Measurements from ENCODE around the gene FXN.
"Not testable (repeated sequence)": the region's sequence is repeated elsewhere in the genome, so short reads cannot be mapped to it uniquely, and the experiment has no call there.

Gene FXN

DNA sequence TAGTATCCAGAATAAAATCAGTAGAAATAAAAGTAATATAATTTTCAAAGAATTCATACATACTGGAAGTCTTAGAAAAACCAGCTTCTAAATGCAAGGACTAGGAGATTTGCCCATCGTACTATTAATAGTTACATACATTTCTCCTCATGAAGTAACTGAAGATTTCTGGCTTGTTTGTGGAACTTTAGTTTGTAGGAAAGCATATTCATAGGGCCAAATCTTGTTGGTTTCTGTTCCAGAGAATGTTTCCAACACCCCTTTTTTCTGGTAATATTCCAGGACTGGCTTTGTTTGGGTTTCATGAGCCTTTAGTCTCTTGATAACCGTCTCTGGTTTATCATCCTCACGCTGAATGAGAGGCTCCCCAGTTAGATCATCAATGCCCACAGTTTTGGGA lies 72.2 kb downstream of the FXN start:
- Histone ChIP-seq H3K27me3 (ENCODE audit: insufficient read depth, low read length) (no peaks in the 10 kb centered on the region), H3K9ac (ENCODE audit: low read depth, low read length) (no peak overlapping the region), H3K36me3 (ENCODE audit: insufficient read depth, low read depth, low read length) (no peaks in the 10 kb centered on the region), H3K4me3 (ENCODE audit: low read length) (no peak overlapping the region), H3K4me1 (ENCODE audit: insufficient read depth, low read length) (peaks cover 11% of the 10 kb centered on the region; the same call in 1 of the 2 replicates), H3K27ac (ENCODE audit: low read length) (no peak overlapping the region), H3K9me3 (ENCODE audit: insufficient read depth, low read depth, low read length) (no peaks in the 10 kb centered on the region)

DNA sequence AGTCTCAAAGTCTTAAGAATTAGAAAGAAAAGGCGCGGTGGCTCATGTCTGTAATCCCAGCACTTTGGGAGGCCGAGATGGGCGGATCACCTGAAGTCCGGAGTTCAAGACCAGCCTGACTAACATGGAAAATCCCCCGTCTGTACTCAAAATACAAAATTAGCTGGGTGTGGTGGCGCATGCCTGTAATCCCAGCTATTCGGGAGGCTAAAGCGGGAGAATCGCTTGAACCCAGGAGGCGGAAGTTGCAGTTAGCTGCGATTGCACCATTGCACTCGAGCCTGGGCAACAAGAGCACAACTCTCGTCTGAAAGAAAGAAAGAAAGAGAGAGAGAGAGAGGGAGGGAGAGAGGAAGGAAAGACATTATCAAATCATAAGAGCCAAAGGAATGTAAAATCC lies 73.2 kb downstream of the FXN start:
- not testable (repeated sequence) for H3K27me3 ChIP-seq (ENCODE audit: insufficient read depth, low read length); H3K9ac ChIP-seq (ENCODE audit: low read depth, low read length); H3K27ac ChIP-seq (ENCODE audit: low read length); H3K36me3 ChIP-seq (ENCODE audit: insufficient read depth, low read depth, low read length); H3K9me3 ChIP-seq (ENCODE audit: insufficient read depth, low read depth, low read length); H3K4me3 ChIP-seq (ENCODE audit: low read length)
- H3K4me1 ChIP-seq (ENCODE audit: insufficient read depth, low read length) = peaks cover 11% of the 10 kb centered on the region; the same call in 1 of the 2 replicates

GRCh38 chr9:69109152-69109551 lies 73.6 kb downstream of the FXN start:
- no peak overlapping the region for H3K4me3 ChIP-seq (ENCODE audit: low read length)
- peaks cover 11% of the 10 kb centered on the region; the same call in 1 of the 2 replicates for H3K4me1 ChIP-seq (ENCODE audit: insufficient read depth, low read length)
- H3K9me3 ChIP-seq (ENCODE audit: insufficient read depth, low read depth, low read length) = no peaks in the 10 kb centered on the region
- no peak overlapping the region for H3K9ac ChIP-seq (ENCODE audit: low read depth, low read length)
- H3K27ac ChIP-seq (ENCODE audit: low read length) = no peak overlapping the region
- H3K27me3 ChIP-seq (ENCODE audit: insufficient read depth, low read length) = no peaks in the 10 kb centered on the region
- no peaks in the 10 kb centered on the region for H3K36me3 ChIP-seq (ENCODE audit: insufficient read depth, low read depth, low read length)

DNA sequence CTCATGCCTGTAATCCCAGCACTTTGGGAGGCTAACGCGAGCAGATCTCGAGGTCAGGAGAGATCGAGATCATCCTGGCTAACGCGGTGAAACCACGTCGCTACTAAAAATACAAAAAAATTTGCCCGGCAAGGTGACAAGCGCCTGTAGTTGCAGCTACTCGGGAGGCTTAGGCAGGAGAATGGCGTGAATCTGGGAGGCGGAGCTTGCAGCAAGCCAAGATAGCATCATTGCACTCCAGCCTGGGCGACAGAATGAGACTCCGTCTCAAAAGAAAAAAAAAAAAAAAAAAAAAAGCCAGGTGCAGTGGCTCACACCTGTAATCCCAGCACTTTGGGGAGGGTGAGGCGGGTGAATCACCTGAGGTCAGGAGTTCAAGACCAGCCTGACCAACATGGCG lies 77.1 kb downstream of the FXN start:
- not testable (repeated sequence) for H3K4me3 ChIP-seq (ENCODE audit: low read length); H3K27ac ChIP-seq (ENCODE audit: low read length); H3K27me3 ChIP-seq (ENCODE audit: insufficient read depth, low read length); H3K9me3 ChIP-seq (ENCODE audit: insufficient read depth, low read depth, low read length); H3K9ac ChIP-seq (ENCODE audit: low read depth, low read length); H3K36me3 ChIP-seq (ENCODE audit: insufficient read depth, low read depth, low read length); H3K4me1 ChIP-seq (ENCODE audit: insufficient read depth, low read length)

DNA sequence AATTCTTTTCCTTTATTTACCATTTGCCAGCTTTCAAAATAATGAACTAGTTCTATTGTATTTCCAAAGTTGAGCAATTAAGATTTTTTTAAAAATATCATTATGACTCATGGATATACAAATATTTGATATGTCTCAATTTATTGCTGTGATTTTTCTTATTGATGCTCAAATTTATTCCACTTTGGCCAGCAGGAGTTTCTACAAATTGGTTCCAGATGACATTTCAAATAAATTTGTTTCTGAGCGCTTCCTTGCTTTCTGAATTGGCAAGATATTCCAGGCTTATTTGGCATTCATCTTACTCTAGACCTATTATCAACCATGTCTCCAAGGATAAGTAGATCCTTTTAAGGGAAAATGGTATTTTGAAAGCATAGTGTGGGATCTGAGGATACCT lies 80.1 kb downstream of the FXN start:
- H3K4me1 ChIP-seq (ENCODE audit: insufficient read depth, low read length) = peaks cover 6% of the 10 kb centered on the region; the same call in 1 of the 2 replicates
- H3K27ac ChIP-seq (ENCODE audit: low read length) = no peak overlapping the region
- H3K36me3 ChIP-seq (ENCODE audit: insufficient read depth, low read depth, low read length) = no peaks in the 10 kb centered on the region
- H3K4me3 ChIP-seq (ENCODE audit: low read length) = no peak overlapping the region
- H3K9ac ChIP-seq (ENCODE audit: low read depth, low read length) = no peak overlapping the region
- no peaks in the 10 kb centered on the region for H3K27me3 ChIP-seq (ENCODE audit: insufficient read depth, low read length)
- H3K9me3 ChIP-seq (ENCODE audit: insufficient read depth, low read depth, low read length) = no peaks in the 10 kb centered on the region

DNA sequence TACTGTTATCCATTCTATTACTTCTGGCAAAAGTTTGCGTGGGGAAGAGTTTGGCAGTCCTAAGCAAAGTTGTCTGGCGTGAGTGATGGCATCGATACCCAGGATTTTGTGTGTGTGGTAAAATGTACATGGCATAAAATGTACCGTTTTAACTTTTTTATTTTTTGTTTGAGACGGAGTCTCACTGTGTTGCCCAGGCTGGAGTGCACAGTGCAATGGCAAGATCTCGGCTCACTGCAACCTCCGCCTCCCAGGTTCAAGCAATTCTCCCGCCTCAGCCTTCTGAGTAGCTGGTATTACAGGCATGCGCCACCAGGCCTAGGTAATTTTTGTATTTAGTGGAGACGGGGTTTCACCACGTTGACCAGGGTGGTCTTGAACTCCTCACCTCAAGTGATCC lies 83.1 kb downstream of the FXN start:
- Histone ChIP-seq H3K9ac (ENCODE audit: low read depth, low read length) (no peak overlapping the region), H3K27ac (ENCODE audit: low read length) (no peak overlapping the region), H3K4me3 (ENCODE audit: low read length) (no peak overlapping the region), H3K36me3 (ENCODE audit: insufficient read depth, low read depth, low read length) (no peaks in the 10 kb centered on the region), H3K9me3 (ENCODE audit: insufficient read depth, low read depth, low read length) (no peaks in the 10 kb centered on the region), H3K27me3 (ENCODE audit: insufficient read depth, low read length) (no peaks in the 10 kb centered on the region), H3K4me1 (ENCODE audit: insufficient read depth, low read length) (peaks cover 6% of the 10 kb centered on the region; the same call in 1 of the 2 replicates)

DNA sequence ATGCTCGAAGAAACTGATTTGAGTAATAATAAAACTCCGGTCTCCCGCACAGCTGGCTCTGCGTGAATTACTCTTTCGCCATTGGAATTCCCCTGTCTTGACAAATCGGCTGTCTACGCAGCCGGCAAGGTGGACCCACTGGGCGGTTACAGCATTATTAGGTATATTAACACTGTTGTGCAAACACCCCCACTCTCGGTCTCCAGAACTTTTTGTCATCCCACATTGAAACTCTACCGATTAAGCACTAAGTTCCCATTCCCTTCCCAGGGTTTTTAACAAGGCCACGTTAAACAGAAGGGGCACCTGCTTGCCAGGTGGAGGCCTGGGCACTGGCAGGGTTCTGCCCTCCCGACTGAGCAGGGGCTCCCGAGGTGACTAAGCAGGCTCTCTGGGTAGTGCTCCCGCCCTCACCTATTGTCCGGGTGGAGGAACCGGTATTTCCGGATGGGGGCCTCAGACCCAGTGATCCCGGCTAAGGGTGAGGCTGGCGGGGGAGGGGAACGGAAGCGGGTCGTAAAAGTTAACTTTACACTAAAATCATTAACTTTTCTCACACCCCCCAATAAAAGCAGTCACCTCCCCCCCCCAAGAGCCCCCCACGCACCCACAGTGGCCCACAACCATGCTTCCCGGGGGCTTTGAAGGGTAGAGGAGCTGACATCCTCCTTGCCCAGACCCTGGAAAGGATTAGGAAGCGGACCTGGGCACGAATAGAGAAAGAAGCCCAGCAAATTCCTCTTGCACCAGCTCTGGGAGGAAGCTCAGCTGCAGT lies 85.0 kb downstream of the FXN start:
- H3K4me3 ChIP-seq (ENCODE audit: low read length) = peak overlapping the region; percentile 95
- H3K27ac ChIP-seq (ENCODE audit: low read length) = peak overlapping the region; percentile 97
- H3K9me3 ChIP-seq (ENCODE audit: insufficient read depth, low read depth, low read length) = no peaks in the 10 kb centered on the region
- no peaks in the 10 kb centered on the region for H3K27me3 ChIP-seq (ENCODE audit: insufficient read depth, low read length)
- peaks cover 6% of the 10 kb centered on the region; the same call in 1 of the 2 replicates for H3K4me1 ChIP-seq (ENCODE audit: insufficient read depth, low read length)
- H3K9ac ChIP-seq (ENCODE audit: low read depth, low read length) = peak overlapping the region; percentile 94
- no peaks in the 10 kb centered on the region for H3K36me3 ChIP-seq (ENCODE audit: insufficient read depth, low read depth, low read length)

DNA sequence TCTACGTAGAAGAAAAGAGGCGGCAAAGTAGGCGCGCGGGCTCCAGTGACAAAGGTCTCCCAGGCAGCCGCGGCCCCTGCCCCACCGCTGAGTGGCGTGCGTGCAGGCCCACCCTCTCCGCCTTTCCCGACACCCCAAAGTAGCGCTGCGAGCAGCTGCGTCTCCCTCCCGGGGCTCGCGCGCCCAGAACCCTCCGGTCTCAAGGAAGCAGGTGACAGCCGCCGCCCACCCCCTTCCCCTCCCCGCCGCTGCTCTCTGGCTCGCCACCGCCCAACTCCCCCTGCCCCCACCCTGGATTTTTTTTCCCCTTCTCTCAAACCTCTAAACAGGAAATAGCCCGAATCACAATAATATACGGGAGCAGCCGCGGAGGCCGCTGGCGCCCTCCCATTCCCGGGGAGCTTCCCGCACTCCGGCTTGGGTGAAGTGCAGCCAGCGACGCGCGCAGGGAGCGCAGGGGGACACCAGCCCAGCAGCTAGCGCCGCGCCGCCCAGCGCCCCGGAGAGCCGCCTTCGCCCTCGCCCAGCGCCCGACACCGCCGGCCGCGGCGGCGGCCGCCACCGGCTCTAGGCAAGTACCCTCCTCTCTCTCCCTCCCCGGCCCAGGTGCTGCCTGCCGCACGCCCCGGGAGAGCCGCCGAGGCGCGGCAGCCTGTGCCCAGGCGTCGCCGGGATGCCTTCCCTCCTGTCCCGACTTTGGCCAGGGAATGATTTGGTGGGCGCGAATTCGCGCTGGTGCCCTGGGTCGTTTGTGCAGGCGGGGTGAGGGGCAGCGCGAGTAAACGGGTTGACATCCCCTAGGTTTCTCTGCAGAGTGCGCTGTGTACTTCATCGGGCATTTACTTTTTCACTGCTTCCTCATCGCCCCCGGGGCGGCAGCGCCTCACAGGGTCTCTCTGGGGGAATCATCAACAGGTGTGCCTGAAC lies 85.9 kb downstream of the FXN start:
- Histone ChIP-seq H3K27ac (ENCODE audit: low read length) (peak overlapping the region; percentile 97), H3K4me3 (ENCODE audit: low read length) (peak overlapping the region; percentile 95), H3K27me3 (ENCODE audit: insufficient read depth, low read length) (no peaks in the 10 kb centered on the region)

GRCh38 chr9:69122082-69122548 lies 86.6 kb downstream of the FXN start:
- peak overlapping the region; percentile 94 for H3K9ac ChIP-seq (ENCODE audit: low read depth, low read length)

More for the DNA sequence above, 85.9 kb downstream of the FXN start:
- H3K36me3 ChIP-seq (ENCODE audit: insufficient read depth, low read depth, low read length) = no peaks in the 10 kb centered on the region
- H3K9ac ChIP-seq (ENCODE audit: low read depth, low read length) = peak overlapping the region; percentile 94
- peaks cover 6% of the 10 kb centered on the region; the same call in 1 of the 2 replicates for H3K4me1 ChIP-seq (ENCODE audit: insufficient read depth, low read length)
- H3K9me3 ChIP-seq (ENCODE audit: insufficient read depth, low read depth, low read length) = no peaks in the 10 kb centered on the region

DNA sequence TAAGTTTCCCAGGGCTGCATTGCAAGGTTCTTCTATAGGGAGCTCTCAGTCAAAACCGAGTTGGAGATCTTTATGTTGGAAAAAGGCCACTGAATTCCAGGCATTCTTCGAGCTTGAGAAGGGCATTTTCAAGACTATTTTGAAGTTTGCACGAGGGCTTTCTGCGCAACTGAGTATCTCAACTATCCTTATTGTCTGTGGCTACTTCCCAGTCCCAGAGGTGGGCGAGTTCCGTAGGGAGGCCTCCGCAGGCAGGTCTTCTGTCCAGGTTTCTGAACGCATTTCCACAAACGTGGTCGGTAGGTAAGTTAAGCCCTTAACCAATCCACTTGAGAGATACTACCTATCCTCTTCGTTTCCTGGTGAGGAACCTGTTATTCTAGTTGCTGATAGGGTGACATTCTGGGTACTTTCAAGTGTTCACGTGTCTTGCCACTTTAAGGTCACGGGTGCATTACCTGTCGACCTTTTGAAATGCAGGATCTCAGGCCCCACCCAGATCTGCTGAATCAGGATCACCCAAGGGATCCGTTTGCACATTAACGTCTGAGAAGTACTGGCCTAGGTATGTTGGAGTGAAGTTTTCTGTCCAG lies 87.1 kb downstream of the FXN start:
- Histone ChIP-seq H3K27ac (ENCODE audit: low read length) (peak overlapping the region; percentile 29), H3K4me3 (ENCODE audit: low read length) (peak overlapping the region; percentile 95), H3K9me3 (ENCODE audit: insufficient read depth, low read depth, low read length) (no peaks in the 10 kb centered on the region), H3K27me3 (ENCODE audit: insufficient read depth, low read length) (no peaks in the 10 kb centered on the region), H3K36me3 (ENCODE audit: insufficient read depth, low read depth, low read length) (no peaks in the 10 kb centered on the region), H3K4me1 (ENCODE audit: insufficient read depth, low read length) (peaks cover 6% of the 10 kb centered on the region; the same call in 1 of the 2 replicates), H3K9ac (ENCODE audit: low read depth, low read length) (peak overlapping the region; percentile 94)

More at GRCh38 chr9:69122082-69122548, 86.6 kb downstream of the FXN start:
- Histone ChIP-seq H3K4me3 (ENCODE audit: low read length) (peak overlapping the region; percentile 95), H3K27me3 (ENCODE audit: insufficient read depth, low read length) (no peaks in the 10 kb centered on the region), H3K36me3 (ENCODE audit: insufficient read depth, low read depth, low read length) (no peaks in the 10 kb centered on the region), H3K4me1 (ENCODE audit: insufficient read depth, low read length) (peaks cover 6% of the 10 kb centered on the region; the same call in 1 of the 2 replicates), H3K9me3 (ENCODE audit: insufficient read depth, low read depth, low read length) (no peaks in the 10 kb centered on the region), H3K27ac (ENCODE audit: low read length) (peak overlapping the region; percentile 29)
